HG02642 (cell line): ENCODE measurements around the gene CPSF3.
A peak's percentile ranks its signal among the peaks of the same experiment; 100 is the strongest.

ENCODE experiments used
- ATAC-seq: cut with Tn5 transposase; IDR thresholded peaks from one replicate; pipeline ENCODE4 v1.9.1; 2021; ENCODE audit warnings: mild to moderate bottlenecking; ENCODE audit not compliant: unreplicated experiment, poor library complexity

Gene CPSF3

GRCh38 chr2:9461079-9461478 lies 37.6 kb downstream of the CPSF3 start:
- no peak for ATAC-seq

- no peak for ATAC-seq
Observed at GRCh38 chr2:9462313-9462712, 38.9 kb downstream of the CPSF3 start.

GRCh38 chr2:9462886-9463697 lies 39.6 kb downstream of the CPSF3 start:
- ATAC-seq = no peak

- no peak for ATAC-seq
Observed at GRCh38 chr2:9463698-9464034, 40.2 kb downstream of the CPSF3 start.

GRCh38 chr2:9465170-9465569 lies 41.7 kb downstream of the CPSF3 start:
- no peak for ATAC-seq

- ATAC-seq = no peak
Observed at GRCh38 chr2:9466147-9466683, 42.8 kb downstream of the CPSF3 start.

- no peak for ATAC-seq
Observed at GRCh38 chr2:9467687-9468086, 44.2 kb downstream of the CPSF3 start.

GRCh38 chr2:9471206-9471605 lies 47.8 kb downstream of the CPSF3 start:
- no peak for ATAC-seq

GRCh38 chr2:9472511-9472910 lies 49.1 kb downstream of the CPSF3 start:
- ATAC-seq = no peak

GRCh38 chr2:9473308-9473984 lies 50.0 kb downstream of the CPSF3 start:
- ATAC-seq = peak; percentile 1

GRCh38 chr2:9473985-9474360 lies 50.5 kb downstream of the CPSF3 start:
- ATAC-seq = peak; percentile 41

- peak; percentile 79 for ATAC-seq
Observed at GRCh38 chr2:9474361-9475057, 51.1 kb downstream of the CPSF3 start, which contains the start of gene IAH1. IAH1 (plus strand) TSS chr2:9474551; CDS start chr2:9474567, 16 bp downstream.

GRCh38 chr2:9477914-9478313 lies 54.5 kb downstream of the CPSF3 start:
- no peak for ATAC-seq

- ATAC-seq = no peak
Observed at GRCh38 chr2:9478526-9478925, 55.1 kb downstream of the CPSF3 start.

- ATAC-seq = no peak
Observed at GRCh38 chr2:9480157-9480556, 56.7 kb downstream of the CPSF3 start.

- no peak for ATAC-seq
Observed at GRCh38 chr2:9483107-9483506, 59.7 kb downstream of the CPSF3 start.

- ATAC-seq = no peak
Observed at GRCh38 chr2:9484533-9484932, 61.1 kb downstream of the CPSF3 start.

- no peak for ATAC-seq
Observed at GRCh38 chr2:9488583-9489547, 65.4 kb downstream of the CPSF3 start.

GRCh38 chr2:9490789-9491188 lies 67.3 kb downstream of the CPSF3 start:
- no peak for ATAC-seq

GRCh38 chr2:9492927-9493326 lies 69.5 kb downstream of the CPSF3 start:
- ATAC-seq = no peak
